NCI-H524 treated with DMSO at 0.1 percent for 48 hours (cell line): ENCODE results near the gene RTRAF.

Experiments
- DNase-seq: peaks from one replicate; lab custom pipeline; 2025; lab: John Stamatoyannopoulos, UW

The RTRAF gene

GRCh38 chr14:51989293-51990234 lies at the start of gene RTRAF:
RTRAF (plus strand) TSS chr14:51989546; CDS start chr14:51989640, 94 bp downstream.
- DNase-seq, result peak; percentile 92

GRCh38 chr14:51939755-51940301 lies 49.5 kb upstream of the RTRAF start:
- no peak for DNase-seq

- no peak for DNase-seq
Measured at GRCh38 chr14:51942971-51943370, 46.4 kb upstream of the RTRAF start.

GRCh38 chr14:51950007-51950406 lies 39.3 kb upstream of the RTRAF start:
- DNase-seq, result no peak

- no peak for DNase-seq
Measured at GRCh38 chr14:51951656-51952055, 37.7 kb upstream of the RTRAF start.

- no peak for DNase-seq
Measured at GRCh38 chr14:51954031-51954430, 35.3 kb upstream of the RTRAF start.

- no peak for DNase-seq
Measured at GRCh38 chr14:51954657-51955056, 34.7 kb upstream of the RTRAF start.

GRCh38 chr14:51957950-51958349 lies 31.4 kb upstream of the RTRAF start:
- no peak for DNase-seq

GRCh38 chr14:51959928-51960327 lies 29.4 kb upstream of the RTRAF start:
- no peak for DNase-seq

- no peak for DNase-seq
Measured at GRCh38 chr14:51960866-51961265, 28.5 kb upstream of the RTRAF start.

GRCh38 chr14:51962711-51963110 lies 26.6 kb upstream of the RTRAF start:
- DNase-seq, result no peak

GRCh38 chr14:51963286-51963685 lies 26.1 kb upstream of the RTRAF start:
- no peak for DNase-seq

GRCh38 chr14:51967521-51967920 lies 21.8 kb upstream of the RTRAF start:
- no peak for DNase-seq

- no peak for DNase-seq
Measured at GRCh38 chr14:51969852-51970540, 19.4 kb upstream of the RTRAF start.

GRCh38 chr14:51972566-51972965 lies 16.8 kb upstream of the RTRAF start:
- no peak for DNase-seq

- DNase-seq, result no peak
Measured at GRCh38 chr14:51977075-51977474, 12.3 kb upstream of the RTRAF start.

GRCh38 chr14:51978681-51979085 lies 10.7 kb upstream of the RTRAF start:
- DNase-seq, result no peak

- peak; percentile 39 for DNase-seq
Measured at GRCh38 chr14:51979088-51979709, 10.1 kb upstream of the RTRAF start.

GRCh38 chr14:51981218-51981854 lies 8.0 kb upstream of the RTRAF start:
- DNase-seq, result no peak

- no peak for DNase-seq
Measured at GRCh38 chr14:51988221-51988620, 1.1 kb upstream of the RTRAF start.

- no peak for DNase-seq
Measured at GRCh38 chr14:51990488-51990887, 1.1 kb downstream of the RTRAF start.
